Measurements from ENCODE around the gene IFITM10.
"Not testable (repeated sequence)": the region's sequence is repeated elsewhere in the genome, so short reads cannot be mapped to it uniquely, and the experiment has no call there.

The IFITM10 gene

DNA sequence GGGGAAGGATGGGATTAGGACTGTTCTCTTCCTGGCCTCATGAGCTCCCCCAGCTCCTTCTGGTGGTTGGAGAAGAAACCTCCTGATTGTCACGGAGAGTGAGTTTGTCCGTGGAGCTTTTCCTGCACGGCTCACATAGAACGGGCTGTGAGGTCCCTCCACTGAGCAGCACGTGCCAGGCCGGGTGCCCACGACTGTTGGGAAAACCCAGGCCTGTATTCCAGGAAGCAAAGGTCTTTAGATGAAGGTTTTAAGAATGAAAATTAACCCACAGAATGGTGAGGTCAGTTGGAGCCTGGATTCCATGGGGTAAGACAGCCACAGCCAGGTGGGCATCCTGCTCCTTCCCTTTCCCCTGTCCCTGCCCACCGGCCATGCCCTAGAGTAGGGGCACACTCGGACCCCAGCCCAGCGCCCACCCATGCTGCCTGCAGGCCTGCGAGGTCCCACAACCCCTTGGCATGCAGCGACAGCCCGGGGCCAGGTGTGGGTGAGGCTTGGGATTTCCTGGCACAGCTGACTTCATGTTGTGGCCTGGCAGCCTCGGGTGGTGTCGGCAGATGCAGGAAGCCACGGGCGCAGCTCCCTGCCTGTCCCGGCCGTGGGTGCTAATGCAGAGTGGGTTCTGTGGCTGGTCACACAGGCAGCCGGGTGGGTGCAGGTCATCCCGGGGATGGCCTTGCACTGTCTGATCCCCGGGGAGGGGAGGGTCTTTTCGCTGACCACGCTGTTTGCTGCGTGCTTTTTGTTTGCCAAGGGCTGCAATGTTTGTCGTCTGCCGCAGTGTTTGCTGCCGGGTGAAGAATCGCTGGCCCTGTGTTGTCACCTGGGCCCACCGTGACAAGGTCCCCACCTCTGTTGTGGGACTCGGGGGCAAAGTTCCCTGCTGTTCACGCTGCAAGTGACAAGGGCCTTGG lies 60.9 kb downstream of the IFITM10 start:
- not testable (repeated sequence) for DNase-seq

GRCh38 chr11:1688336-1688947 lies 62.0 kb downstream of the IFITM10 start:
- DNase-seq = not testable (repeated sequence)

DNA sequence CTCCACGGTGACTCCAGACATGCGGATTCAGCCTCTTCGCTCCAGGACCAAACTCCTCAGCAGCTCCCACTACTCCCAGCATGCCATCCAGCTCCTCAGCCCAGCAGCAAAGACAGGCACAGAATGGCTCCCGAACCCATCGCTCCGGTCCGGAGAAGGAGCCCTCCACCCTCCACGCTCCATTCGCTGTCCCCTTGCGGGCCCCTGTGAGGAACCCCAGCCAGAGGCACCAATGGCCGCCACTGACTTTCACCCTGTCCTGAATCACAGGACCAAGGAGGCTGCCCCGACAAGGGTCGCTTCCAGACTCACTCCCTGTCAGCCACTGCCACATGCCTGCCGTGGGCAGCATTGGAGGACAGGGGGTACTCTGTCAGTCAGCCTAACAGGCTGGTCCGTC lies 64.2 kb downstream of the IFITM10 start:
- not testable (repeated sequence) for DNase-seq

GRCh38 chr11:1684886-1685874 lies 65.2 kb downstream of the IFITM10 start:
- not testable (repeated sequence) for DNase-seq

DNA sequence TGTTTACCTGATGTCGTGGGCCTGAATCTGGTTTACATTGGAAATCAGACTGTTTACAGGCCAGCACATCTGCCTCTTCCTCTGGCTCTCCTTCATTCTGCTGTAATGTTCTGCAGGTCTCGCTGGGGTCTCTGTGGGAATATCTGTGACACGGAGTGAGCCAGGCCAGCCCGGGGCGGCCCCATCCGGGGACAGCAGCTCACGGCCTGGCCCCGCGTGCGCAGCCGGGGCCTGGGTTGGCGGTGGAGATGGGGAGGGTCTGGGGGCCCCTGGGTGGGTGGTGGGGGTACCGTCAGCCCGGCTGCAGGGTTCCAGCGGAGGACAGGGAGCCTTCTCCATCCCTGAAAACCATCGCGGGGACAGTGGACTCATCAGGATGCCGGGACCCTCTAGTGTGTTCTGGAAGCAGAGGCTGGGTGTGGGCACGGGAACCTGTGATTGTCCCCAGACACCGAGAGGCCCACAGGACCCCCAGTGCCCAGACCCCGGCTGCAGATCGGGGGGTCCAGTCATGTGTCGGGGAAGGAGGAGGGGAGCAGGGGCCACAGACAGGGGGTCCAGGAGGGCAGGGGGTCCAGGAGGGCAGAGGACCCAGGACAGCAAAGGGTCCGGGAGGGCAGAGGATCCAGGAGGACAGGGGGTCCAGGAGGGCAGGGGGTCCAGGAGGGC lies 66.4 kb downstream of the IFITM10 start:
- not testable (repeated sequence) for DNase-seq

DNA sequence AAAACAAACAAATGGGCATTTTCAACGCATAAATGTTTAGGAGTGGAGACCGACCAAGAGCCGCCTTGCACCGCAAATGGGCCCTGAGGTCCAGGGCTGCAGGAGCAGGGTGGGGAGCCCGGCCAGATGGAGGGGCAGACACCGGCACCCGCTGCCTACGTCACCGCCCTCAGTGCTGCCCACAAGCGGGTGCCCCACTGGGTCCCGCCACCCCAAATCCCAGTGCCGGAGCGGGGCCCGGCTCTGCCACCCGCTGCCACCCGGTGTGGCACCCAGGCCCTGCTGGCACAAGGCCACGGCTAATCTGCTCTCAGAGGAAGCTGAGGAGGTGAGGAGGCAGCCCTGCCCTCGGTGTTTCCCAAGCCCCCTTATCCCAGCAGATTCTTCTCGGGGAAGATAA lies 67.2 kb downstream of the IFITM10 start:
- DNase-seq = not testable (repeated sequence)

Data from effector CD8-positive, alpha-beta T cell (primary cell).